ENCODE measurements around the gene PCDHGA1. TPM values are rescaled to one million over a fixed set of nuclear protein-coding genes. Genes with fewer than 3 reads are reported as not detected.
A peak's percentile ranks its signal among the peaks of the same experiment; 100 is the strongest.

Gene PCDHGA1
- total RNA-seq, 1 donor from 2014 or later = 0.54 TPM

GRCh38 chr5:141558150-141558549, 227.8 kb downstream of the PCDHGA1 start:
- peaks cover 35% of the 10 kb centered on the region for H3K4me1 Mint-ChIP-seq
- no peaks in the 10 kb centered on the region for H3K27me3 Mint-ChIP-seq (ENCODE audit: low read depth)
- no peak for DNase-seq (ENCODE audit: low read depth, low spot score)
- peak overlapping the region; percentile 94 for H3K27ac Mint-ChIP-seq (ENCODE audit: unreplicated experiment)
- H3K9me3 Mint-ChIP-seq = peaks cover 3% of the 10 kb centered on the region
- peaks cover 26% of the 10 kb centered on the region for H3K36me3 Mint-ChIP-seq (ENCODE audit: low read depth)
- peak overlapping the region; percentile 42 for H3K4me3 Mint-ChIP-seq
- TF ChIP-seq CTCF (conservative IDR thresholded peaks at IDR 0.05) = peak; percentile 4

GRCh38 chr5:141559461-141559860, 229.1 kb downstream of the PCDHGA1 start:
- no peak for DNase-seq (ENCODE audit: low read depth, low spot score)
- H3K27me3 Mint-ChIP-seq (ENCODE audit: low read depth) = no peaks in the 10 kb centered on the region
- H3K4me1 Mint-ChIP-seq = peaks cover 40% of the 10 kb centered on the region
- peak overlapping the region; percentile 94 for H3K27ac Mint-ChIP-seq (ENCODE audit: unreplicated experiment)
- peaks cover 5% of the 10 kb centered on the region for H3K9me3 Mint-ChIP-seq
- no peak overlapping the region for H3K4me3 Mint-ChIP-seq
- TF ChIP-seq CTCF (conservative IDR thresholded peaks at IDR 0.05) = no peak
- H3K36me3 Mint-ChIP-seq (ENCODE audit: low read depth) = peaks cover 34% of the 10 kb centered on the region

GRCh38 chr5:141560151-141560550, 229.8 kb downstream of the PCDHGA1 start:
- Mint-ChIP-seq H3K36me3 (ENCODE audit: low read depth) (peaks cover 31% of the 10 kb centered on the region), H3K4me1 (peaks cover 42% of the 10 kb centered on the region), H3K9me3 (peaks cover 5% of the 10 kb centered on the region), H3K27me3 (ENCODE audit: low read depth) (no peaks in the 10 kb centered on the region), H3K27ac (ENCODE audit: unreplicated experiment) (peak overlapping the region; percentile 99), H3K4me3 (peak overlapping the region; percentile 73)
- TF ChIP-seq CTCF (conservative IDR thresholded peaks at IDR 0.05) = no peak
- DNase-seq (ENCODE audit: low read depth, low spot score) = no peak

GRCh38 chr5:141560725-141561483, 230.6 kb downstream of the PCDHGA1 start:
- Mint-ChIP-seq H3K27ac (ENCODE audit: unreplicated experiment) (peak overlapping the region; percentile 99), H3K4me1 (peaks cover 42% of the 10 kb centered on the region), H3K4me3 (peak overlapping the region; percentile 73), H3K27me3 (ENCODE audit: low read depth) (no peaks in the 10 kb centered on the region), H3K36me3 (ENCODE audit: low read depth) (peaks cover 31% of the 10 kb centered on the region), H3K9me3 (peaks cover 5% of the 10 kb centered on the region)
- DNase-seq (ENCODE audit: low read depth, low spot score) = peak; percentile 67
- TF ChIP-seq CTCF (conservative IDR thresholded peaks at IDR 0.05) = peak; percentile 84

Other genes starting within 250 kb of the PCDHGA1 start
- gene PCDHB2, start 235.9 kb upstream of the PCDHGA1 start, total RNA-seq = 52.6 and 57.8 TPM in 2 replicates
- 5.4 and 5.7 TPM in 2 replicates for gene PCDHB3, start 230.0 kb upstream of the PCDHGA1 start, total RNA-seq
- gene PCDHB4, start 208.7 kb upstream of the PCDHGA1 start, total RNA-seq = 2.6 and 2.7 TPM in 2 replicates
- 3.0 and 3.3 TPM in 2 replicates for gene PCDHB5, start 195.3 kb upstream of the PCDHGA1 start, total RNA-seq
- 0.64 and 0.70 TPM in 2 replicates for gene PCDHB6, start 180.5 kb upstream of the PCDHGA1 start, total RNA-seq
- 0.39 and 0.58 TPM in 2 replicates for gene PCDHB7, start 157.9 kb upstream of the PCDHGA1 start, total RNA-seq
- 1.3 and 1.8 TPM in 2 replicates for gene PCDHB8, start 152.7 kb upstream of the PCDHGA1 start, total RNA-seq
- 11.4 and 12.6 TPM in 2 replicates for gene PCDHB16, start 148.1 kb upstream of the PCDHGA1 start, total RNA-seq
- 5.5 and 7.0 TPM in 2 replicates for gene PCDHB9, start 143.4 kb upstream of the PCDHGA1 start, total RNA-seq
- gene PCDHB10, start 138.2 kb upstream of the PCDHGA1 start, total RNA-seq = 5.2 and 5.5 TPM in 2 replicates
- 2.7 and 3.6 TPM in 2 replicates for gene PCDHB11, start 130.9 kb upstream of the PCDHGA1 start, total RNA-seq
- gene PCDHB12, start 121.8 kb upstream of the PCDHGA1 start, total RNA-seq = 3.1 TPM in 2 replicates
- gene PCDHB13, start 116.6 kb upstream of the PCDHGA1 start, total RNA-seq = 3.6 TPM in 2 replicates
- 5.5 TPM in 2 replicates for gene PCDHB14, start 107.2 kb upstream of the PCDHGA1 start, total RNA-seq
- 5.5 and 5.6 TPM in 2 replicates for gene PCDHB15, start 85.1 kb upstream of the PCDHGA1 start, total RNA-seq
- 0.72 and 1.1 TPM in 2 replicates for gene SLC25A2, start 26.5 kb upstream of the PCDHGA1 start, total RNA-seq
- 100.0 and 100 TPM in 2 replicates for gene TAF7, start 9.7 kb upstream of the PCDHGA1 start, total RNA-seq
- gene PCDHGA2, start 8.2 kb downstream of the PCDHGA1 start, total RNA-seq = 0.32 and 0.54 TPM in 2 replicates
- gene PCDHGA3, start 13.3 kb downstream of the PCDHGA1 start, total RNA-seq = 0.16 and 0.33 TPM in 2 replicates
- 2.8 and 3.0 TPM in 2 replicates for gene PCDHGB1, start 19.6 kb downstream of the PCDHGA1 start, total RNA-seq
- 0.56 and 0.93 TPM in 2 replicates for gene PCDHGA4, start 24.5 kb downstream of the PCDHGA1 start, total RNA-seq
- gene PCDHGB2, start 29.5 kb downstream of the PCDHGA1 start, total RNA-seq = 1.3 and 1.5 TPM in 2 replicates
- 0.32 and 0.51 TPM in 2 replicates for gene PCDHGA5, start 33.6 kb downstream of the PCDHGA1 start, total RNA-seq
- gene PCDHGB3, start 39.7 kb downstream of the PCDHGA1 start, total RNA-seq = 0.51 and 0.71 TPM in 2 replicates
- 0.49 and 0.52 TPM in 2 replicates for gene PCDHGA6, start 43.4 kb downstream of the PCDHGA1 start, total RNA-seq
- gene PCDHGA7, start 52.2 kb downstream of the PCDHGA1 start, total RNA-seq = 0.32 and 0.37 TPM in 2 replicates
- 4.2 and 5.3 TPM in 2 replicates for gene PCDHGB4, start 57.2 kb downstream of the PCDHGA1 start, total RNA-seq
- 0.33 and 0.43 TPM in 2 replicates for gene PCDHGA8, start 62.1 kb downstream of the PCDHGA1 start, total RNA-seq
- gene PCDHGB5, start 67.4 kb downstream of the PCDHGA1 start, total RNA-seq = 0.91 and 1.5 TPM in 2 replicates
- 0.72 and 0.86 TPM in 2 replicates for gene PCDHGA9, start 72.3 kb downstream of the PCDHGA1 start, total RNA-seq
- 53.6 and 53.7 TPM in 2 replicates for gene PCDHGB6, start 77.5 kb downstream of the PCDHGA1 start, total RNA-seq
- gene PCDHGA10, start 82.5 kb downstream of the PCDHGA1 start, total RNA-seq = 18.4 and 18.5 TPM in 2 replicates
- 6.5 and 7.0 TPM in 2 replicates for gene PCDHGB7, start 87.2 kb downstream of the PCDHGA1 start, total RNA-seq
- 1.8 and 2.4 TPM in 2 replicates for gene PCDHGA11, start 90.5 kb downstream of the PCDHGA1 start, total RNA-seq
- gene PCDHGA12, start 100.0 kb downstream of the PCDHGA1 start, total RNA-seq = 1.5 and 1.8 TPM in 2 replicates
- gene PCDHGC3, start 145.5 kb downstream of the PCDHGA1 start, total RNA-seq = 98.2 and 107 TPM in 2 replicates
- gene PCDHGC4, start 154.5 kb downstream of the PCDHGA1 start, total RNA-seq = 14.8 and 15.9 TPM in 2 replicates
- gene PCDHGC5, start 158.6 kb downstream of the PCDHGA1 start, total RNA-seq = 2.2 and 3.0 TPM in 2 replicates